Gastrocnemius medialis (tissue), 4 donors: Measurements from ENCODE around the gene PCDHGA8.

Experiments
- POLR2A ChIP-seq, 2 donors: fragments of 450-650 bp; IDR thresholded peaks; one replicate each; pipeline ENCODE4 v1.6.1; 2017; ENCODE audit warnings: antibody characterized with exemption in 2 of 2, mild to moderate bottlenecking in 2 of 2, moderate library complexity in 2 of 2
- TF ChIP-seq, protein P1 (sequence below), 5 experiments: fragments of 450-650 bp in 3 of 5; fragments of 200-600 bp in 2 of 5; sonication (generic) in 2 of 5; IDR thresholded peaks in 4 of 5; conservative IDR thresholded peaks in 1 of 5; 1 replicate in 4 of 5; 2 replicates in 1 of 5; pipeline ENCODE4 v1.5.1; 2016 to 2019; ENCODE audit warnings: antibody characterized with exemption in 5 of 5, mild to moderate bottlenecking in 3 of 5, moderate library complexity in 3 of 5

DNA sequence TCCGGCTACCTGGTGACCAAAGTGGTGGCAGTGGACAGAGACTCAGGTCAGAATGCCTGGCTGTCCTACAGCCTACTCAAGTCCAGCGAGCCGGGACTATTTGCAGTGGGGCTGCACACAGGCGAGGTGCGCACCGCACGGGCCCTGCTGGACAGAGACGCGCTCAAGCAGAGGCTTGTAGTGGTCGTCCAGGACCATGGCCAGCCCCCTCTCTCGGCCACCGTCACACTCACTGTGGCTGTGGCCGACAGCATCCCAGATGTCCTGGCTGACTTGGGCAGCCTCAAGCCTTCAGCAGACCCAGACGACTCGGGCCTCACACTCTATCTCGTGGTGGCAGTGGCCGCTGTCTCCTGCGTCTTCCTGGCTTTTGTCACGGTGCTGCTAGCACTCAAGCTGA lies 35.5 kb upstream of the PCDHGA8 start:
- TF ChIP-seq, protein P1, sequence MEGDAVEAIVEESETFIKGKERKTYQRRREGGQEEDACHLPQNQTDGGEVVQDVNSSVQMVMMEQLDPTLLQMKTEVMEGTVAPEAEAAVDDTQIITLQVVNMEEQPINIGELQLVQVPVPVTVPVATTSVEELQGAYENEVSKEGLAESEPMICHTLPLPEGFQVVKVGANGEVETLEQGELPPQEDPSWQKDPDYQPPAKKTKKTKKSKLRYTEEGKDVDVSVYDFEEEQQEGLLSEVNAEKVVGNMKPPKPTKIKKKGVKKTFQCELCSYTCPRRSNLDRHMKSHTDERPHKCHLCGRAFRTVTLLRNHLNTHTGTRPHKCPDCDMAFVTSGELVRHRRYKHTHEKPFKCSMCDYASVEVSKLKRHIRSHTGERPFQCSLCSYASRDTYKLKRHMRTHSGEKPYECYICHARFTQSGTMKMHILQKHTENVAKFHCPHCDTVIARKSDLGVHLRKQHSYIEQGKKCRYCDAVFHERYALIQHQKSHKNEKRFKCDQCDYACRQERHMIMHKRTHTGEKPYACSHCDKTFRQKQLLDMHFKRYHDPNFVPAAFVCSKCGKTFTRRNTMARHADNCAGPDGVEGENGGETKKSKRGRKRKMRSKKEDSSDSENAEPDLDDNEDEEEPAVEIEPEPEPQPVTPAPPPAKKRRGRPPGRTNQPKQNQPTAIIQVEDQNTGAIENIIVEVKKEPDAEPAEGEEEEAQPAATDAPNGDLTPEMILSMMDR (IDR thresholded peaks at IDR 0.05 in 4 of 5, conservative IDR thresholded peaks at IDR 0.05 in 1 of 5) = no peak
- TF ChIP-seq POLR2A (IDR thresholded peaks at IDR 0.05) = no peak
